Sigmoid colon (tissue), 3 donors: ENCODE data around the gene KLRC4.

ENCODE experiments used
- POLR2A ChIP-seq, 2 donors: fragments of 450-650 bp; IDR thresholded peaks; one replicate each; pipeline ENCODE4 v1.6.1; 2016; ENCODE audit warnings: antibody characterized with exemption in 2 of 2, mild to moderate bottlenecking in 2 of 2, moderate library complexity in 2 of 2
- TF ChIP-seq, protein P1 (sequence below), 4 experiments: fragments of 450-650 bp in 3 of 4; fragments of 200-600 bp in 1 of 4; IDR thresholded peaks; one replicate each; pipeline ENCODE4 v1.5.1; 2016 to 2019; ENCODE audit warnings: antibody characterized with exemption in 4 of 4, mild to moderate bottlenecking in 3 of 4, moderate library complexity in 2 of 4

- TF ChIP-seq POLR2A (IDR thresholded peaks at IDR 0.05), result peak in 1 of 2 donors; percentile 31
- TF ChIP-seq, protein P1, sequence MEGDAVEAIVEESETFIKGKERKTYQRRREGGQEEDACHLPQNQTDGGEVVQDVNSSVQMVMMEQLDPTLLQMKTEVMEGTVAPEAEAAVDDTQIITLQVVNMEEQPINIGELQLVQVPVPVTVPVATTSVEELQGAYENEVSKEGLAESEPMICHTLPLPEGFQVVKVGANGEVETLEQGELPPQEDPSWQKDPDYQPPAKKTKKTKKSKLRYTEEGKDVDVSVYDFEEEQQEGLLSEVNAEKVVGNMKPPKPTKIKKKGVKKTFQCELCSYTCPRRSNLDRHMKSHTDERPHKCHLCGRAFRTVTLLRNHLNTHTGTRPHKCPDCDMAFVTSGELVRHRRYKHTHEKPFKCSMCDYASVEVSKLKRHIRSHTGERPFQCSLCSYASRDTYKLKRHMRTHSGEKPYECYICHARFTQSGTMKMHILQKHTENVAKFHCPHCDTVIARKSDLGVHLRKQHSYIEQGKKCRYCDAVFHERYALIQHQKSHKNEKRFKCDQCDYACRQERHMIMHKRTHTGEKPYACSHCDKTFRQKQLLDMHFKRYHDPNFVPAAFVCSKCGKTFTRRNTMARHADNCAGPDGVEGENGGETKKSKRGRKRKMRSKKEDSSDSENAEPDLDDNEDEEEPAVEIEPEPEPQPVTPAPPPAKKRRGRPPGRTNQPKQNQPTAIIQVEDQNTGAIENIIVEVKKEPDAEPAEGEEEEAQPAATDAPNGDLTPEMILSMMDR (IDR thresholded peaks at IDR 0.05), result no peak
Measured at GRCh38 chr12:10363914-10364814, 45.4 kb downstream of the KLRC4 start.
